GM18499 (cell line): ENCODE results near the gene CCND1.

Source experiments
- ATAC-seq: cut with Tn5 transposase; IDR thresholded peaks from one replicate; pipeline ENCODE4 v1.9.1; 2021; ENCODE audit warnings: moderate number of reproducible peaks; ENCODE audit not compliant: insufficient read depth, unreplicated experiment

Gene CCND1

GRCh38 chr11:69664103-69664775, 23.3 kb downstream of the CCND1 start:
- no peak for ATAC-seq

- ATAC-seq: no peak
These were observed 23.9 kb downstream of the CCND1 start for GRCh38 chr11:69664901-69665300.

GRCh38 chr11:69665669-69666068, 24.7 kb downstream of the CCND1 start:
- no peak for ATAC-seq

- no peak for ATAC-seq
These were observed 25.3 kb downstream of the CCND1 start for GRCh38 chr11:69666261-69666660.

- no peak for ATAC-seq
These were observed 26.0 kb downstream of the CCND1 start for GRCh38 chr11:69666752-69667536.

- ATAC-seq: no peak
These were observed 27.0 kb downstream of the CCND1 start for GRCh38 chr11:69667619-69668604.

GRCh38 chr11:69669486-69669885, 28.5 kb downstream of the CCND1 start:
- no peak for ATAC-seq

- no peak for ATAC-seq
These were observed 29.3 kb downstream of the CCND1 start for GRCh38 chr11:69670158-69670845.

GRCh38 chr11:69671734-69672465, 30.9 kb downstream of the CCND1 start:
- no peak for ATAC-seq

GRCh38 chr11:69674267-69674885, 33.4 kb downstream of the CCND1 start:
- ATAC-seq: no peak

- no peak for ATAC-seq
These were observed 34.1 kb downstream of the CCND1 start, which contains the start of gene LTO1 for GRCh38 chr11:69674886-69675714. Gene LTO1 (minus strand): TSS chr11:69675353. CDS start chr11:69675239, 114 bp downstream.

- ATAC-seq: no peak
These were observed 36.8 kb downstream of the CCND1 start for GRCh38 chr11:69677749-69678148.

- no peak for ATAC-seq
These were observed 39.7 kb downstream of the CCND1 start for GRCh38 chr11:69680688-69681087.

GRCh38 chr11:69682221-69682620, 41.3 kb downstream of the CCND1 start:
- no peak for ATAC-seq

- ATAC-seq: no peak
These were observed 41.8 kb downstream of the CCND1 start for GRCh38 chr11:69682681-69683326.

- ATAC-seq: no peak
These were observed 42.9 kb downstream of the CCND1 start for GRCh38 chr11:69683764-69684333.

- no peak for ATAC-seq
These were observed 43.7 kb downstream of the CCND1 start for GRCh38 chr11:69684651-69685050.
